Measurements from ENCODE around the gene ARPC5.

The ARPC5 gene

GRCh38 chr1:183645531-183645930, 9.9 kb upstream of the ARPC5 start:
- no peak overlapping the region for H3K4me3 ChIP-seq (ENCODE audit: low read depth, low read length)
- no peak for TF ChIP-seq CTCF (IDR thresholded peaks at IDR 0.05; ENCODE audit: borderline replicate concordance, insufficient read depth, low read depth, low read length)

- no peak for TF ChIP-seq CTCF (IDR thresholded peaks at IDR 0.05; ENCODE audit: borderline replicate concordance, insufficient read depth, low read depth, low read length)
- no peak overlapping the region for H3K4me3 ChIP-seq (ENCODE audit: low read depth, low read length)
These were observed 6.6 kb upstream of the ARPC5 start for GRCh38 chr1:183642166-183642565.

- H3K4me3 ChIP-seq (ENCODE audit: low read depth, low read length) = no peak overlapping the region
- no peak for TF ChIP-seq CTCF (IDR thresholded peaks at IDR 0.05; ENCODE audit: borderline replicate concordance, insufficient read depth, low read depth, low read length)
These were observed 4.6 kb upstream of the ARPC5 start for GRCh38 chr1:183640193-183640592.

GRCh38 chr1:183638649-183639387, 3.2 kb upstream of the ARPC5 start:
- no peak for TF ChIP-seq CTCF (IDR thresholded peaks at IDR 0.05; ENCODE audit: borderline replicate concordance, insufficient read depth, low read depth, low read length)
- H3K4me3 ChIP-seq (ENCODE audit: low read depth, low read length) = no peak overlapping the region

- H3K4me3 ChIP-seq (ENCODE audit: low read depth, low read length) = peak overlapping the region; percentile 64
- TF ChIP-seq CTCF (IDR thresholded peaks at IDR 0.05; ENCODE audit: borderline replicate concordance, insufficient read depth, low read depth, low read length) = no peak
These were observed 1.2 kb upstream of the ARPC5 start for GRCh38 chr1:183636783-183637182.

GRCh38 chr1:183636334-183636682, 725 bp upstream of the ARPC5 start:
- no peak for TF ChIP-seq CTCF (IDR thresholded peaks at IDR 0.05; ENCODE audit: borderline replicate concordance, insufficient read depth, low read depth, low read length)

GRCh38 chr1:183635099-183635605, 431 bp downstream of the ARPC5 start:
- no peak for TF ChIP-seq CTCF (IDR thresholded peaks at IDR 0.05; ENCODE audit: borderline replicate concordance, insufficient read depth, low read depth, low read length)
- H3K4me3 ChIP-seq (ENCODE audit: low read depth, low read length) = peak overlapping the region; percentile 98

More at GRCh38 chr1:183636334-183636682, 725 bp upstream of the ARPC5 start:
- peak overlapping the region; percentile 64 for H3K4me3 ChIP-seq (ENCODE audit: low read depth, low read length)

Data from GM12875 (cell line).